Neuronal stem cell (in vitro differentiated cells): ENCODE results near the gene OTUD5. TPM values are rescaled to one million over a fixed set of nuclear protein-coding genes. Genes with fewer than 3 reads are reported as not detected.
A peak's percentile ranks its signal among the peaks of the same experiment; 100 is the strongest.

Experiments
- DNase-seq: peaks from one replicate; pipeline ENCODE4 v3.0.0-alpha.2; 2013; ENCODE audit warnings: low spot score
- H2AFZ ChIP-seq: one replicate; pipeline ENCODE4 v1.6.1; 2013; ENCODE audit warnings: mild to moderate bottlenecking, low read length, inconsistent platforms
- H2AK5ac ChIP-seq: 2 replicates; pipeline ENCODE4 v1.6.1; 2013; ENCODE audit warnings: low read depth, mild to moderate bottlenecking, inconsistent platforms, low read length, moderate library complexity, mixed read lengths
- H2BK120ac ChIP-seq: 2 replicates; pipeline ENCODE4 v1.6.1; 2013; ENCODE audit warnings: low read depth, mild to moderate bottlenecking, inconsistent platforms, low read length, moderate library complexity, mixed read lengths
- H2BK12ac ChIP-seq: one replicate; pipeline ENCODE4 v1.6.1; 2013; ENCODE audit warnings: low read length, inconsistent platforms
- H2BK15ac ChIP-seq: 2 replicates; pipeline ENCODE4 v1.6.1; 2013; ENCODE audit warnings: mild to moderate bottlenecking, low read length, inconsistent platforms, mixed read lengths
- H2BK5ac ChIP-seq: one replicate; pipeline ENCODE4 v1.6.1; 2013; ENCODE audit warnings: inconsistent platforms, mild to moderate bottlenecking, low read length, moderate library complexity
- H3K14ac ChIP-seq: one replicate; pipeline ENCODE4 v1.6.1; 2013; ENCODE audit warnings: low read length, inconsistent platforms
- H3K18ac ChIP-seq: 2 replicates; pipeline ENCODE4 v1.6.1; 2013; ENCODE audit warnings: low read length, inconsistent platforms
- H3K23ac ChIP-seq: 2 replicates; pipeline ENCODE4 v1.6.1; 2013; ENCODE audit warnings: low read depth, mild to moderate bottlenecking, mixed read lengths, low read length, inconsistent platforms; ENCODE audit not compliant: poor library complexity
- H3K27ac ChIP-seq: replicated peaks from 3 replicates; pipeline ENCODE4 v1.5.1; 2013; ENCODE audit warnings: low read length, inconsistent platforms
- H3K27me3 ChIP-seq, 3 experiments: 2 replicates each; pipeline ENCODE4 v1.6.1; 2013; ENCODE audit warnings: low read length in 3 of 3, mild to moderate bottlenecking in 2 of 3, inconsistent platforms in 1 of 3, low read depth in 1 of 3, mixed read lengths in 1 of 3, moderate library complexity in 1 of 3; ENCODE audit not compliant: control insufficient read depth in 3 of 3, insufficient read depth in 3 of 3
- H3K36me3 ChIP-seq, 2 donors: replicated peaks in 1 of 2; 2 replicates each; pipeline ENCODE4 v1.6.1; 2013; ENCODE audit warnings: low read length in 2 of 2; ENCODE audit not compliant: control insufficient read depth in 2 of 2, insufficient read depth in 2 of 2
- H3K4ac ChIP-seq: 2 replicates; pipeline ENCODE4 v1.6.1; 2013; ENCODE audit warnings: inconsistent platforms, mild to moderate bottlenecking, low read length, moderate library complexity
- H3K4me1 ChIP-seq, 2 donors: 1 replicate in 1 of 2; 2 replicates in 1 of 2; pipeline ENCODE4 v1.6.1; 2013; ENCODE audit warnings: low read length in 2 of 2, low read depth in 1 of 2; ENCODE audit not compliant: control insufficient read depth in 2 of 2, insufficient read depth in 1 of 2
- H3K4me2 ChIP-seq: one replicate; pipeline ENCODE4 v1.6.1; 2013; ENCODE audit warnings: mild to moderate bottlenecking, low read length, inconsistent platforms; ENCODE audit not compliant: insufficient read depth, poor library complexity, severe bottlenecking
- H3K4me3 ChIP-seq, 2 donors: 2 replicates each; pipeline ENCODE4 v1.5.1; 2013; ENCODE audit warnings: low read length in 2 of 2, mild to moderate bottlenecking in 2 of 2, inconsistent platforms in 1 of 2, moderate library complexity in 1 of 2
- H3K79me1 ChIP-seq: one replicate; pipeline ENCODE4 v1.6.1; 2013; ENCODE audit warnings: low read depth, mild to moderate bottlenecking, inconsistent platforms, low read length, moderate library complexity
- H3K9ac ChIP-seq: one replicate; pipeline ENCODE4 v1.6.1; 2013; ENCODE audit warnings: mild to moderate bottlenecking, low read depth, low read length, inconsistent platforms; ENCODE audit not compliant: poor library complexity
- H3K9me3 ChIP-seq, 2 donors: replicated peaks in 1 of 2; 2 replicates each; pipeline versions ENCODE3 to v1.6.1; 2013; ENCODE audit warnings: low read length in 2 of 2, mild to moderate bottlenecking in 2 of 2, inconsistent platforms in 1 of 2, low read depth in 1 of 2, mixed read lengths in 1 of 2, moderate library complexity in 1 of 2; ENCODE audit not compliant: control insufficient read depth in 2 of 2, insufficient read depth in 1 of 2
- H4K8ac ChIP-seq: one replicate; pipeline ENCODE4 v1.6.1; 2013; ENCODE audit warnings: low read depth, mild to moderate bottlenecking, inconsistent platforms, low read length, moderate library complexity
- H4K91ac ChIP-seq: one replicate; pipeline ENCODE4 v1.6.1; 2013; ENCODE audit warnings: low read length, low read depth, mild to moderate bottlenecking, inconsistent platforms; ENCODE audit not compliant: poor library complexity
- WGBS, 2 donors: extraction: QIAGEN DNeasy Blood & Tissue Kit; methylation state at CpG; one replicate each; pipeline ENCODE4 v1.1.7; 2013; ENCODE audit warnings: missing lambda C conversion rate in 2 of 2, mixed read lengths in 1 of 2; ENCODE audit not compliant: insufficient read length in 2 of 2, insufficient replicate concordance in 1 of 2; ENCODE audit errors: extremely low coverage in 2 of 2; 5-methylcytosine and 5-hydroxymethylcytosine counted together
- polyA plus RNA-seq, 2 experiments: library from polyadenylated mRNA; stranded (reverse); fragments of 200-250 nt; gene quantifications; one replicate each; pipeline ENCODE4 v1.2.3, GENCODE V29; 2013

Gene OTUD5
- polyA plus RNA-seq (2013, experiment 1 of 2) = 40.8 TPM
- polyA plus RNA-seq (2013, experiment 2 of 2) = 40.9 TPM

DNA sequence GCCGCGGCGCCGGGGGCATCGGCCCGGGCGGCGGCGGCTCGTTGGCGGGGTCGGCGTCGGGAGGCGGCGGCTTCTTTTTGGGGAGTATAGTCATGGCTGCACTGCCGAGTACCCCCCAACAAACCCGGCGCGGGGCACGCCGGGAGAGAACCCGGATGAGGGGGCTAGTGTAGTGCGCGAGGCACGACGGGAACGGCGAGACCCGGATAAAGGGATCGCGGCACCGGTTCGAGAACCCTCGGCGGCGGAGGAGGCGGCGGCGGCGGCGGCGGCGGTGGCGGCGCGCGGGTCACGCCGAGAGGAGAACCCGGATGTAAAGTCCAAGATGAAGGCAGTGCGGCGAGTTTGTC, at the start of gene OTUD5:
Gene OTUD5 (minus strand): TSS at position 131 of the 350 bp plus-strand sequence. CDS start 37 bp downstream, at position 94.
- no peak within 1 kb of the TSS for H2BK15ac ChIP-seq
- H3K18ac ChIP-seq = peak within 1 kb of the TSS; percentile 89
- H3K27me3 ChIP-seq = no peaks in the 10 kb centered on the region
- H3K9me3 ChIP-seq = no peaks in the 10 kb centered on the region
- H3K4me3 ChIP-seq = peak within 1 kb of the TSS; percentile 77 to 96
- DNase-seq = no peak
- peaks cover 7% of the 10 kb centered on the region for H3K79me1 ChIP-seq
- peak within 1 kb of the TSS; percentile 81 for H2AK5ac ChIP-seq
- peak within 1 kb of the TSS; percentile 41 for H2BK12ac ChIP-seq
- H3K9ac ChIP-seq = peak within 1 kb of the TSS; percentile 96
- H4K91ac ChIP-seq = no peak within 1 kb of the TSS
- H3K4me1 ChIP-seq = peaks cover 1 to 4% of the 10 kb centered on the region in 2 donors
- no peak within 1 kb of the TSS for H4K8ac ChIP-seq
- H2BK120ac ChIP-seq = no peak within 1 kb of the TSS
- peaks cover 11 to 23% of the 10 kb centered on the region in 2 donors for H3K36me3 ChIP-seq
- peak within 1 kb of the TSS; percentile 56 for H3K14ac ChIP-seq
- H3K4me2 ChIP-seq = peak within 1 kb of the TSS; percentile 57
- H3K23ac ChIP-seq = peak within 1 kb of the TSS; percentile 85
- peak within 1 kb of the TSS; percentile 82 for H2BK5ac ChIP-seq
- H3K27ac ChIP-seq = peak within 1 kb of the TSS; percentile 98
- peak within 1 kb of the TSS; percentile 84 for H2AFZ ChIP-seq
- WGBS, 2 donors = no CpG with 5 or more reads among the region's 53 CpGs
- H3K4ac ChIP-seq = no peak within 1 kb of the TSS

- H2AK5ac ChIP-seq = no peak overlapping the region
- H3K9me3 ChIP-seq = no peaks in the 10 kb centered on the region
- no peak overlapping the region for H3K27ac ChIP-seq
- no peak overlapping the region for H3K18ac ChIP-seq
- H2BK12ac ChIP-seq = no peak overlapping the region
- H3K79me1 ChIP-seq = peaks cover 4% of the 10 kb centered on the region
- no peak overlapping the region for H4K8ac ChIP-seq
- H3K9ac ChIP-seq = no peak overlapping the region
- H3K14ac ChIP-seq = no peak overlapping the region
- H2BK5ac ChIP-seq = no peak overlapping the region
- no peak overlapping the region for H3K4me2 ChIP-seq
- H4K91ac ChIP-seq = no peak overlapping the region
- H2BK15ac ChIP-seq = no peak overlapping the region
- no peaks in the 10 kb centered on the region for H3K4me1 ChIP-seq
- no peak overlapping the region for H2AFZ ChIP-seq
- H3K4ac ChIP-seq = no peak overlapping the region
- no peaks in the 10 kb centered on the region for H3K27me3 ChIP-seq
- WGBS, 2 donors = no CpG with 5 or more reads among the region's 5 CpGs
- H3K23ac ChIP-seq = no peak overlapping the region
- H3K36me3 ChIP-seq = peaks cover 2 to 11% of the 10 kb centered on the region in 2 donors
- H2BK120ac ChIP-seq = no peak overlapping the region
- no peak for DNase-seq
- H3K4me3 ChIP-seq = no peak overlapping the region
Measured at GRCh38 chrX:49003696-49004095, 46.3 kb upstream of the OTUD5 start.

DNA sequence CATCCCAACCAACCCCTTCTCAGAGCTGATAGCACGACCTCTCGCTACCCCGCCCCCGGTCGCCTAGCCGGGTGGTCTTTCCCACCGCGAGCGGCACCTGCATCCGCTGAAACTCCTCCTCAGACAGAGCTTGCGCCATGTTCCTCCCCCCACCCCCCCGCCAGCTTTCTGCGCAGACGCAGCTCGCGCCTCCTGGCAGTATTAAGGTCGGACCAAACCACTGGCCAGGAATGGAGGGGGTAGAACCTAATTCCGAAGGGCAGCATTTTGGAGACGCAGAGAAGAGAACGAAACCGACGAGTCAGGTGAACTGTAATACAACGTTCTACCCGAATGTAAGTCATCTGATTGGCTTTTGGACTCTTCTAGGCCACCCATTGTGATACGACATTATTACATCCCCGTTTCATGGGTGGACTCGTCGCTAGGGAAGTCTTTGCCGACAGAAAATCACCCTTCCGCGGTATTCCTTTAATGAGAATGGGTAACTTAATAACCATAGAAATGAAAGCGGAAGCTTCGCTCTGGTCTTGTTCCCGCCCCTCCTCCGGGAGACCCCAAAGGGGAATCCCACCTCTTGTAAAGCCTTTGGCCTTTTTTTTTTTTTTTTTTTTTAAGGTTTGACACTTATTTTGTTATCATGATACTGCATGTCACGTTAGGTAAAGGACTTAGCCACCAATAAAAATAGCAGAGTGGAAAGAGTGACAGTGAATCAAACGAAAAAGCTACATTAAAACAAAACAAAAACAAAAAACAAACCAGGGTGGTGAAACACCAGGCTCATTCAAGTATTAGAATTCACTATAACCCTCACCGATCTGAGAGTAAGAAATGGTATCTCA, 44.9 kb upstream of the OTUD5 start, which contains the start of gene GRIPAP1:
Gene GRIPAP1 (minus strand): TSS at position 174 of the 845 bp plus-strand sequence. CDS start 35 bp downstream, at position 139.
- Histone ChIP-seq H3K23ac (no peak within 1 kb of the TSS), H3K14ac (no peak within 1 kb of the TSS), H3K18ac (peak within 1 kb of the TSS; percentile 93), H3K4ac (no peak within 1 kb of the TSS), H2BK15ac (no peak within 1 kb of the TSS), H3K9me3 (no peaks in the 10 kb centered on the region), H4K91ac (no peak within 1 kb of the TSS), H3K4me3 (peak within 1 kb of the TSS; percentile 68 to 97), H3K36me3 (peaks cover 12 to 25% of the 10 kb centered on the region in 2 donors), H3K9ac (peak within 1 kb of the TSS; percentile 84), H4K8ac (no peak within 1 kb of the TSS), H3K27me3 (no peaks in the 10 kb centered on the region), H3K79me1 (peaks cover 4% of the 10 kb centered on the region), H2BK120ac (no peak within 1 kb of the TSS), H3K4me1 (no peaks in the 10 kb centered on the region), H2AK5ac (no peak within 1 kb of the TSS), H2AFZ (peak within 1 kb of the TSS; percentile 80), H2BK5ac (no peak within 1 kb of the TSS), H3K4me2 (peak within 1 kb of the TSS; percentile 45), H2BK12ac (no peak within 1 kb of the TSS), H3K27ac (peak within 1 kb of the TSS; percentile 80)
- peak; percentile 88 for DNase-seq
- no CpG with 5 or more reads among the region's 38 CpGs for WGBS, 2 donors

DNA sequence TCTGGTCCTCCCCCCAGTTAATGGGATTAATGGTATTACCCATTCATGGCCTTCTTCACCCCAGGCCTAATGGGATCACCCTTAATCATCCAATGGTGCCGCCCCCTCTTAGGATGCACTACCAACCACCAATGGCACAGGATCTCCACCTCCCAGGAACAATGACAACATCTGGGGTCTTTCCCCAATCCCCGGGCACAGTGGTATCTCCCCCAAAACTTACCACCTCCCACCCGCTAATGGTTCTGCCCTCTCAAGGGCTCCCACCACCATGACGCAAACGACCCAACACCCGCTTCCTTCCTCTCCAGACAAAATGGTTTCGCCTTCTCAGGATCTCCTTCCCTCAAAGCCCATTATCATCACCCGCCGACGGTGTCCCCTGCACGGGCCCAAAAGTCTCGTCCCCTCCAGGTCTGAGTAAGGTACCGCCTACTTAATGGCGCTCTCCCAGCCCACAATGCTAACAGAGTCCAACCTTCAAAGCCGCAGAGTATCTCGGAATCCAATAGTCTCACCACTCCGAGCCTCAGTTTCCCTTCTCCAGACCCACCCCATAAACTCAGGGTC, 44.2 kb upstream of the OTUD5 start:
- Histone ChIP-seq H3K18ac (peak overlapping the region; percentile 93), H3K4me3 (peak overlapping the region; percentile 68 to 97), H2BK120ac (no peak overlapping the region), H3K36me3 (peaks cover 15 to 32% of the 10 kb centered on the region in 2 donors), H3K27ac (peak overlapping the region; percentile 10), H3K9me3 (no peaks in the 10 kb centered on the region), H4K91ac (no peak overlapping the region), H2AFZ (peak overlapping the region; percentile 80), H2BK12ac (no peak overlapping the region), H4K8ac (no peak overlapping the region), H2AK5ac (no peak overlapping the region), H3K9ac (peak overlapping the region; percentile 84), H3K14ac (no peak overlapping the region), H3K4me1 (no peaks in the 10 kb centered on the region), H3K4me2 (peak overlapping the region; percentile 45), H3K23ac (no peak overlapping the region), H3K4ac (no peak overlapping the region), H2BK15ac (no peak overlapping the region), H2BK5ac (no peak overlapping the region), H3K79me1 (peaks cover 4% of the 10 kb centered on the region), H3K27me3 (no peaks in the 10 kb centered on the region)
- peak; percentile 18 for DNase-seq
- no CpG with 5 or more reads among the region's 17 CpGs for WGBS, 2 donors
